B cell (primary cell): ENCODE measurements around the gene PIK3C2G. TPM values are rescaled to one million over a fixed set of nuclear protein-coding genes. Genes with fewer than 3 reads are reported as not detected.

Experiments used
- ATAC-seq: fragments of 200-7000 bp; cut with Tn5 transposase; one replicate; pipeline ENCODE4 v1.10.0; 2021; ENCODE audit warnings: low read depth, mild to moderate bottlenecking, moderate number of reproducible peaks, moderate library complexity
- CTCF ChIA-PET: fragments of 350-600 bp; sonication (Branson Sonifier 250); formaldehyde crosslinking; loops from one replicate; lab custom pipeline; 2021; ENCODE audit warnings: antibody characterized with exemption, inconsistent platforms; lab: Charles Lee
- POLR2A ChIA-PET: fragments of 350-600 bp; sonication (Branson Sonifier 250); formaldehyde crosslinking; loops from one replicate; lab custom pipeline; 2021; ENCODE audit warnings: antibody characterized with exemption; lab: Charles Lee
- DNase-seq: peaks from one replicate; pipeline ENCODE4 v3.0.0; 2013
- H2AFZ ChIP-seq: 2 replicates; pipeline ENCODE4 v1.6.1; 2012; ENCODE audit warnings: mild to moderate bottlenecking, low read depth, low read length; ENCODE audit not compliant: insufficient read depth, poor library complexity, severe bottlenecking
- H3K27ac ChIP-seq, 2 donors: 1 replicate in 1 of 2; 2 replicates in 1 of 2; pipeline ENCODE4 v1.5.1; 2012 to 2013; ENCODE audit warnings: low read length in 2 of 2, mild to moderate bottlenecking in 2 of 2, moderate library complexity in 1 of 2
- H3K27me3 ChIP-seq, 4 experiments: fragments of 200-600 bp in 1 of 4; sonication (generic) in 1 of 4; replicated peaks in 1 of 4; 1 replicate in 2 of 4; 2 replicates in 2 of 4; pipeline versions ENCODE4 v1.6.1 to v1.7.0; 2013 to 2016; ENCODE audit warnings: low read length in 3 of 4, mild to moderate bottlenecking in 2 of 4, mixed read lengths in 1 of 4, moderate library complexity in 1 of 4; ENCODE audit not compliant: insufficient read depth in 4 of 4, control insufficient read depth in 3 of 4; ENCODE audit errors: control extremely low read depth in 1 of 4
- H3K36me3 ChIP-seq, 2 experiments: replicated peaks in 1 of 2; 1 replicate in 1 of 2; 2 replicates in 1 of 2; pipeline versions ENCODE4 v1.6.1 to v1.7.1; 2013; ENCODE audit warnings: low read length in 1 of 2; ENCODE audit not compliant: insufficient read depth in 2 of 2, control insufficient read depth in 1 of 2; ENCODE audit errors: control extremely low read depth in 1 of 2, extremely low read depth in 1 of 2
- H3K4me1 ChIP-seq, 2 donors: fragments of 200-600 bp in 1 of 2; sonication (generic) in 1 of 2; 1 replicate in 1 of 2; 2 replicates in 1 of 2; pipeline versions ENCODE4 v1.5.1 to v1.6.1; 2013 to 2017; ENCODE audit warnings: low read length in 2 of 2; ENCODE audit not compliant: control insufficient read depth in 2 of 2, insufficient read depth in 2 of 2
- H3K4me2 ChIP-seq: replicated peaks from 2 replicates; pipeline ENCODE3; 2012; ENCODE audit warnings: mild to moderate bottlenecking, low read depth, low read length; ENCODE audit not compliant: poor library complexity, severe bottlenecking
- H3K4me3 ChIP-seq, 5 experiments: fragments of 200-600 bp in 1 of 5; sonication (generic) in 1 of 5; 1 replicate in 3 of 5; 2 replicates in 2 of 5; pipeline versions ENCODE4 v1.5.1 to v1.7.0; 2011 to 2016; ENCODE audit warnings: low read length in 4 of 5, mild to moderate bottlenecking in 4 of 5, low read depth in 2 of 5, control low read depth in 1 of 5, moderate library complexity in 1 of 5; ENCODE audit not compliant: insufficient read depth in 1 of 5; ENCODE audit errors: control extremely low read depth in 1 of 5, extremely low read depth in 1 of 5
- H3K79me2 ChIP-seq: fragments of 200-600 bp; sonication (generic); one replicate; pipeline ENCODE4 v1.6.0; 2016; ENCODE audit warnings: low read length; ENCODE audit not compliant: control insufficient read depth, insufficient read depth
- H3K9ac ChIP-seq: fragments of 200-600 bp; sonication (generic); 2 replicates; pipeline ENCODE4 v1.6.1; 2017; ENCODE audit warnings: mild to moderate bottlenecking, low read length, moderate library complexity
- H3K9me3 ChIP-seq, 3 donors: one replicate each; pipeline versions ENCODE4 v1.6.1 to v1.7.1; 2013; ENCODE audit warnings: low read length in 2 of 3; ENCODE audit not compliant: control insufficient read depth in 2 of 3, insufficient read depth in 1 of 3; ENCODE audit errors: control extremely low read depth in 1 of 3
- H4K20me1 ChIP-seq: 2 replicates; pipeline ENCODE4 v1.6.0; 2012; ENCODE audit warnings: mild to moderate bottlenecking, low read length; ENCODE audit not compliant: insufficient read depth, control insufficient read depth, poor library complexity, severe bottlenecking
- H3K27ac Mint-ChIP-seq: one replicate; pipeline ENCODE4 v1.8.0; 2021; ENCODE audit warnings: mixed read lengths
- H3K27me3 Mint-ChIP-seq: one replicate; pipeline ENCODE4 v1.8.0; 2021; ENCODE audit warnings: mixed read lengths
- H3K4me1 Mint-ChIP-seq: one replicate; pipeline ENCODE4 v1.8.0; 2021; ENCODE audit warnings: mixed read lengths
- H3K4me3 Mint-ChIP-seq: one replicate; pipeline ENCODE4 v1.8.0; 2021; ENCODE audit warnings: mixed read lengths
- H3K9me3 Mint-ChIP-seq: one replicate; pipeline ENCODE4 v1.8.0; 2022; ENCODE audit warnings: mixed read lengths; ENCODE audit not compliant: insufficient read depth
- EZH2 ChIP-seq: IDR thresholded peaks from 2 replicates; pipeline ENCODE4 v1.6.1; 2012; ENCODE audit warnings: borderline replicate concordance, low read depth, mild to moderate bottlenecking, moderate library complexity, low read length; ENCODE audit not compliant: insufficient read depth, poor library complexity, severe bottlenecking
- WGBS: methylation state at CpG from one replicate; pipeline ENCODE4 v1.1.5; 2013; ENCODE audit warnings: missing lambda C conversion rate; ENCODE audit not compliant: insufficient coverage; 5-methylcytosine and 5-hydroxymethylcytosine counted together
- intact Hi-C: fragments of 100-400 bp; cut with micrococcal nuclease; formaldehyde crosslinking; loops from one replicate; pipeline ENCODE4 v1.10.0; 2022
- polyA plus RNA-seq: library from polyadenylated mRNA; depleted of rRNA; stranded (reverse); fragments of >200 nt; gene quantifications from 2 replicates; pipeline ENCODE4 v1.2.3, GENCODE V29; 2012
- total RNA-seq, 2 donors: library from RNA; stranded (reverse); fragments of 120-200 nt in 1 of 2; gene quantifications; 1 replicate in 1 of 2; 2 replicates in 1 of 2; pipeline versions ENCODE4 v1.2.3 to v1.2.4, GENCODE V29; 2013 to 2022
- TF ChIP-seq, protein P1 (sequence below): fragments of 200-600 bp; IDR thresholded peaks from one replicate; pipeline ENCODE4 v1.8.0; 2022; ENCODE audit warnings: antibody characterized with exemption, mild to moderate bottlenecking

PIK3C2G gene
- total and polyA plus RNA-seq, 2 donors (not counting 1 experiment from before 2014, with no cell fraction given), result not detected

DNA sequence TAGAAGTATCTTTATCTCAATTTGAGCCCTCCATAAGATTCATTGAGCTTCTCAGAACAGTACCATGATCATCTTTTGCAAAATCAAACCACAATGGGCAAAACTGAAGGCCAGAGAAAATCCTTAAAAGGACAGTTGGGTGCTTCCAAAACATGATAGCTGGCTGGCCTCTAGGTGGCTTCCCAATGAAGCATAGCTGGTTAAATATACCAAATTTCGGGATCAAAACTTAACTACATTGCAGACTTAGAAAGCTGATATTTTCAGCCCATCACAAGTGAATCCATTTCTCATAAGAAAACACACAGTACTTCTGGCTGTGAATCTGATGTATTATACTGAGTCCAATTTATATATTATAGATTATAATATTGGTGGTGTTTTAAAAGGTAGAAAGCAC is 15.3 kb upstream of the PIK3C2G start:
- ATAC-seq (no peak), DNase-seq (no peak)
- Histone ChIP-seq H3K4me3 (no peak overlapping the region), H3K4me1 (no peaks in the 10 kb centered on the region), H2AFZ (no peak overlapping the region), H3K27ac (no peak overlapping the region), H3K9ac (no peak overlapping the region), H3K36me3 (no peaks in the 10 kb centered on the region), H3K27me3 (no peaks in the 10 kb centered on the region), H3K4me2 (no peak overlapping the region), H4K20me1 (no peaks in the 10 kb centered on the region), H3K9me3 (peaks cover 0 to 2% (median 0%) of the 10 kb centered on the region in 3 donors), H3K79me2 (no peaks in the 10 kb centered on the region)
- no peaks in the 10 kb centered on the region for H3K9me3 Mint-ChIP-seq
- TF ChIP-seq, protein P1, sequence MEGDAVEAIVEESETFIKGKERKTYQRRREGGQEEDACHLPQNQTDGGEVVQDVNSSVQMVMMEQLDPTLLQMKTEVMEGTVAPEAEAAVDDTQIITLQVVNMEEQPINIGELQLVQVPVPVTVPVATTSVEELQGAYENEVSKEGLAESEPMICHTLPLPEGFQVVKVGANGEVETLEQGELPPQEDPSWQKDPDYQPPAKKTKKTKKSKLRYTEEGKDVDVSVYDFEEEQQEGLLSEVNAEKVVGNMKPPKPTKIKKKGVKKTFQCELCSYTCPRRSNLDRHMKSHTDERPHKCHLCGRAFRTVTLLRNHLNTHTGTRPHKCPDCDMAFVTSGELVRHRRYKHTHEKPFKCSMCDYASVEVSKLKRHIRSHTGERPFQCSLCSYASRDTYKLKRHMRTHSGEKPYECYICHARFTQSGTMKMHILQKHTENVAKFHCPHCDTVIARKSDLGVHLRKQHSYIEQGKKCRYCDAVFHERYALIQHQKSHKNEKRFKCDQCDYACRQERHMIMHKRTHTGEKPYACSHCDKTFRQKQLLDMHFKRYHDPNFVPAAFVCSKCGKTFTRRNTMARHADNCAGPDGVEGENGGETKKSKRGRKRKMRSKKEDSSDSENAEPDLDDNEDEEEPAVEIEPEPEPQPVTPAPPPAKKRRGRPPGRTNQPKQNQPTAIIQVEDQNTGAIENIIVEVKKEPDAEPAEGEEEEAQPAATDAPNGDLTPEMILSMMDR, result no peak
- no peak for TF ChIP-seq EZH2
- intact Hi-C loops, result no loop called here
- POLR2A ChIA-PET, result no interaction called here
- H3K27ac Mint-ChIP-seq, result no peak overlapping the region
- CTCF ChIA-PET, result interaction anchor here (0.6 kb wide), 1 partner anchor 976 kb away, joined by 4 read pairs; no protein-coding TSS in a partner anchor
- no peaks in the 10 kb centered on the region for H3K4me1 Mint-ChIP-seq
- WGBS, result no CpG with 5 or more reads among the region's 1 CpG
- no peak overlapping the region for H3K4me3 Mint-ChIP-seq
- no peaks in the 10 kb centered on the region for H3K27me3 Mint-ChIP-seq

DNA sequence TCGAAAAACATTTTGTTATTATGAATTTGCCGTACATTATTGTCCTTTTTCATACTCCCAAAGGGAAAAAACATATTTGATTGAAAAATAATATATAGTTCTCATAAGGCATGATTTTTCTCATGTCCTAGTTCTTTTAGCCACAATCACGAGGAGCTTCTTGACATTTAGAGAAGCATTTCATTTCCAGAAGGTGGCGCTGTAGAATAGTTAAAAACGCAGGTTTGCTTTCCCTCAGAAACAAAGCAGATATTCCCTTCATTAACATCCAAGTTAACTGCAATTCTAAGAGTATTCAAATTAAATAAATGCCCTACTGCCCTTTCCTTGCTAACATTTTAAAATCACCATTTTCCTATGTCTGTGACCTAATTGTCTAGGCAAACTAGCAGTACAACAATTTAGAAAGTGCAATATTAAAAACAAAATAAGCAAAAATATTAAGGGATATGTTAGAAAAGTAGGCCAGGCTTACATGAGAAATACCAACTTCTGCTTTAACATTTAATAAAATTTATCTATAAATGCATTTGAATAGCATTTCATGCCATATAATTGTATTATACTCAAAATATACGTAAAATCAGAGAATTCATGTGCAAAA is 10.9 kb upstream of the PIK3C2G start:
- peaks cover 0 to 2% (median 0%) of the 10 kb centered on the region in 3 donors for H3K9me3 ChIP-seq
- H3K4me3 Mint-ChIP-seq, result no peak overlapping the region
- intact Hi-C loops, result no loop called here
- H3K27ac Mint-ChIP-seq, result no peak overlapping the region
- H3K27ac ChIP-seq, result no peak overlapping the region
- H3K9me3 Mint-ChIP-seq, result no peaks in the 10 kb centered on the region
- no peak for ATAC-seq
- ChIA-PET CTCF (no interaction called here), POLR2A (no interaction called here)
- no peak for TF ChIP-seq EZH2
- TF ChIP-seq, protein P1, result peak; percentile 37
- H2AFZ ChIP-seq, result no peak overlapping the region
- DNase-seq, result no peak
- no peaks in the 10 kb centered on the region for H3K79me2 ChIP-seq
- H3K27me3 Mint-ChIP-seq, result no peaks in the 10 kb centered on the region
- no peaks in the 10 kb centered on the region for H3K4me1 Mint-ChIP-seq
- no peaks in the 10 kb centered on the region for H4K20me1 ChIP-seq
- H3K4me2 ChIP-seq, result no peak overlapping the region
- WGBS, result no CpG with 5 or more reads among the region's 6 CpGs
- H3K4me1 ChIP-seq, result no peaks in the 10 kb centered on the region
- no peaks in the 10 kb centered on the region for H3K27me3 ChIP-seq
- no peak overlapping the region for H3K9ac ChIP-seq
- no peaks in the 10 kb centered on the region for H3K36me3 ChIP-seq
- no peak overlapping the region for H3K4me3 ChIP-seq
